Suprapubic skin (tissue), 4 donors: ENCODE results near the gene PCBD2. TPM values are rescaled to one million over a fixed set of nuclear protein-coding genes. Genes with fewer than 3 reads are reported as not detected.

ENCODE experiments used
- DNase-seq, 2 donors: peaks; one replicate each; pipeline ENCODE4 v3.0.0-alpha.2; 2019; ENCODE audit warnings: low spot score in 2 of 2
- H3K27ac ChIP-seq: fragments of 200-600 bp; sonication (generic); one replicate; pipeline ENCODE4 v1.5.1; 2019
- H3K27me3 ChIP-seq: fragments of 200-600 bp; sonication (generic); one replicate; pipeline ENCODE4 v1.5.1; 2019
- H3K36me3 ChIP-seq: fragments of 200-600 bp; sonication (generic); one replicate; pipeline ENCODE4 v1.5.1; 2019
- H3K4me1 ChIP-seq: fragments of 200-600 bp; sonication (generic); one replicate; pipeline ENCODE4 v1.5.1; 2019
- H3K4me3 ChIP-seq: fragments of 200-600 bp; sonication (generic); one replicate; pipeline ENCODE4 v1.5.1; 2019; ENCODE audit warnings: mild to moderate bottlenecking
- H3K9me3 ChIP-seq: fragments of 200-600 bp; sonication (generic); one replicate; pipeline ENCODE4 v1.5.1; 2019
- EP300 ChIP-seq: sonication (generic); formaldehyde crosslinking; IDR thresholded peaks from one replicate; pipeline ENCODE4 v1.6.1; 2017; ENCODE audit warnings: antibody characterized with exemption
- POLR2A ChIP-seq, 2 donors: fragments of 450-650 bp; IDR thresholded peaks; one replicate each; pipeline ENCODE4 v1.6.1; 2017; ENCODE audit warnings: antibody characterized with exemption in 2 of 2, mild to moderate bottlenecking in 2 of 2, moderate library complexity in 2 of 2
- POLR2AphosphoS5 ChIP-seq, 3 donors: sonication (generic); formaldehyde crosslinking; IDR thresholded peaks; one replicate each; pipeline ENCODE4 v1.6.1; 2017; ENCODE audit warnings: antibody characterized with exemption in 3 of 3
- WGBS: methylation state at CpG from one replicate; pipeline ENCODE4 v1.1.5; 2018; 5-methylcytosine and 5-hydroxymethylcytosine counted together
- total RNA-seq, 4 donors: library from RNA; depleted of rRNA; stranded (reverse); fragments of >200 nt; gene quantifications; one replicate each; pipeline ENCODE4 v1.1.0, GENCODE V29; 2016
- TF ChIP-seq, protein P1 (sequence below), 2 donors: fragments of 200-600 bp in 1 of 2; fragments of 450-650 bp in 1 of 2; sonication (generic) in 1 of 2; IDR thresholded peaks; one replicate each; pipeline ENCODE4 v1.5.1; 2016 to 2019; ENCODE audit warnings: antibody characterized with exemption in 2 of 2, mild to moderate bottlenecking in 1 of 2, moderate library complexity in 1 of 2

Gene PCBD2
- total RNA-seq, 4 donors from 2014 or later = 8.2 to 13.4 (median 9.1) TPM

DNA sequence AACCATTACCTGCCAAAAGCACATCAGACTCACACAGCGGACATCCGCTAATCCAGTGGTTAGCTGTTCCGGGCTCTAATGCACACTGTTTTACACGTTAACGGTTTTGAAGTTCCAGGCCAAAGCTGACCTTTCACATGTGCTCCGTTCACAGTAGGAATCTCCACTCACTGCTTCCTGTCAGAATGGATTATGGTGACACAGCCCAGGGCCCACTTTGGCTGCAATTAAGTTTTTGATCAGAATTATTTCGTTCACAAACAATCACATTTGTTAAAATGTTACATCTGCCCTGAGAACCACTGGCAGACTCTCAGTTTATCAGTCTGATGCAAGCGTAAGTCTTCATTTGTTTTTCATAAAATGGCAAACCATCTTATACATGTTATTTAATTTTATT is 32.6 kb downstream of the PCBD2 start:
- WGBS = 92% methylated on average over 8 of the region's 8 CpGs
- DNase-seq = no peak
- no peak overlapping the region for H3K27ac ChIP-seq
- H3K36me3 ChIP-seq = peaks cover 11% of the 10 kb centered on the region
- H3K9me3 ChIP-seq = no peaks in the 10 kb centered on the region
- no peaks in the 10 kb centered on the region for H3K4me1 ChIP-seq
- no peak overlapping the region for H3K4me3 ChIP-seq
- no peaks in the 10 kb centered on the region for H3K27me3 ChIP-seq
- TF ChIP-seq POLR2A (IDR thresholded peaks at IDR 0.05) (no peak), EP300 (no peak), POLR2AphosphoS5 (IDR thresholded peaks at IDR 0.05) (no peak)
- TF ChIP-seq, protein P1, sequence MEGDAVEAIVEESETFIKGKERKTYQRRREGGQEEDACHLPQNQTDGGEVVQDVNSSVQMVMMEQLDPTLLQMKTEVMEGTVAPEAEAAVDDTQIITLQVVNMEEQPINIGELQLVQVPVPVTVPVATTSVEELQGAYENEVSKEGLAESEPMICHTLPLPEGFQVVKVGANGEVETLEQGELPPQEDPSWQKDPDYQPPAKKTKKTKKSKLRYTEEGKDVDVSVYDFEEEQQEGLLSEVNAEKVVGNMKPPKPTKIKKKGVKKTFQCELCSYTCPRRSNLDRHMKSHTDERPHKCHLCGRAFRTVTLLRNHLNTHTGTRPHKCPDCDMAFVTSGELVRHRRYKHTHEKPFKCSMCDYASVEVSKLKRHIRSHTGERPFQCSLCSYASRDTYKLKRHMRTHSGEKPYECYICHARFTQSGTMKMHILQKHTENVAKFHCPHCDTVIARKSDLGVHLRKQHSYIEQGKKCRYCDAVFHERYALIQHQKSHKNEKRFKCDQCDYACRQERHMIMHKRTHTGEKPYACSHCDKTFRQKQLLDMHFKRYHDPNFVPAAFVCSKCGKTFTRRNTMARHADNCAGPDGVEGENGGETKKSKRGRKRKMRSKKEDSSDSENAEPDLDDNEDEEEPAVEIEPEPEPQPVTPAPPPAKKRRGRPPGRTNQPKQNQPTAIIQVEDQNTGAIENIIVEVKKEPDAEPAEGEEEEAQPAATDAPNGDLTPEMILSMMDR (IDR thresholded peaks at IDR 0.05) = no peak

- H3K27me3 ChIP-seq = no peaks in the 10 kb centered on the region
- no peak overlapping the region for H3K4me3 ChIP-seq
- DNase-seq = no peak
- H3K9me3 ChIP-seq = no peaks in the 10 kb centered on the region
- H3K27ac ChIP-seq = no peak overlapping the region
- no peaks in the 10 kb centered on the region for H3K4me1 ChIP-seq
- peaks cover 9% of the 10 kb centered on the region for H3K36me3 ChIP-seq
- 88% methylated on average over 6 of the region's 6 CpGs for WGBS
- no peak for TF ChIP-seq POLR2A (IDR thresholded peaks at IDR 0.05)
- no peak for TF ChIP-seq POLR2AphosphoS5 (IDR thresholded peaks at IDR 0.05)
- TF ChIP-seq EP300 = no peak
- TF ChIP-seq, protein P1 (IDR thresholded peaks at IDR 0.05) = no peak
These were observed 33.1 kb downstream of the PCBD2 start for GRCh38 chr5:134938030-134938429.

GRCh38 chr5:134939500-134939899 is 34.6 kb downstream of the PCBD2 start:
- no peak for DNase-seq
- no peaks in the 10 kb centered on the region for H3K9me3 ChIP-seq
- peaks cover 9% of the 10 kb centered on the region for H3K36me3 ChIP-seq
- H3K4me1 ChIP-seq = peaks cover under 1% of the 10 kb centered on the region
- H3K27me3 ChIP-seq = no peaks in the 10 kb centered on the region
- WGBS = 94% methylated on average over 1 of the region's 1 CpG
- H3K4me3 ChIP-seq = no peak overlapping the region
- H3K27ac ChIP-seq = no peak overlapping the region
- no peak for TF ChIP-seq POLR2AphosphoS5 (IDR thresholded peaks at IDR 0.05)
- TF ChIP-seq POLR2A (IDR thresholded peaks at IDR 0.05) = no peak
- TF ChIP-seq EP300 = no peak
- TF ChIP-seq, protein P1 (IDR thresholded peaks at IDR 0.05) = no peak

GRCh38 chr5:134943547-134943946 is 38.6 kb downstream of the PCBD2 start:
- WGBS = 84% methylated on average over 1 of the region's 1 CpG
- H3K27ac ChIP-seq = no peak overlapping the region
- H3K9me3 ChIP-seq = no peaks in the 10 kb centered on the region
- no peaks in the 10 kb centered on the region for H3K36me3 ChIP-seq
- DNase-seq = no peak
- TF ChIP-seq, protein P1 (IDR thresholded peaks at IDR 0.05) = no peak
- TF ChIP-seq POLR2A (IDR thresholded peaks at IDR 0.05) (no peak), EP300 (no peak), POLR2AphosphoS5 (IDR thresholded peaks at IDR 0.05) (no peak)
- peaks cover 7% of the 10 kb centered on the region for H3K4me1 ChIP-seq
- H3K27me3 ChIP-seq = no peaks in the 10 kb centered on the region
- H3K4me3 ChIP-seq = no peak overlapping the region

GRCh38 chr5:134944630-134945029 is 39.7 kb downstream of the PCBD2 start:
- no peak for DNase-seq
- no peak overlapping the region for H3K4me3 ChIP-seq
- no peaks in the 10 kb centered on the region for H3K9me3 ChIP-seq
- peaks cover 7% of the 10 kb centered on the region for H3K4me1 ChIP-seq
- H3K36me3 ChIP-seq = no peaks in the 10 kb centered on the region
- TF ChIP-seq EP300 = no peak
- TF ChIP-seq POLR2AphosphoS5 (IDR thresholded peaks at IDR 0.05) = no peak
- no peak for TF ChIP-seq POLR2A (IDR thresholded peaks at IDR 0.05)
- TF ChIP-seq, protein P1 (IDR thresholded peaks at IDR 0.05) = no peak
- H3K27ac ChIP-seq = no peak overlapping the region
- H3K27me3 ChIP-seq = no peaks in the 10 kb centered on the region
- WGBS = 60% methylated on average over 1 of the region's 1 CpG
